Stimulated activated CD4-positive, alpha-beta T cell treated with anti-CD3 and anti-CD28 coated beads, Interleukin-4, amount 100 ng/mL, for 48 hours (primary cell): Measurements from ENCODE around the gene MYOD1.

Source experiments
- DNase-seq, 2 donors: peaks; one replicate each; pipeline ENCODE4 v3.0.0-alpha.2; 2020; ENCODE audit warnings: low read depth in 2 of 2

Gene MYOD1

DNA sequence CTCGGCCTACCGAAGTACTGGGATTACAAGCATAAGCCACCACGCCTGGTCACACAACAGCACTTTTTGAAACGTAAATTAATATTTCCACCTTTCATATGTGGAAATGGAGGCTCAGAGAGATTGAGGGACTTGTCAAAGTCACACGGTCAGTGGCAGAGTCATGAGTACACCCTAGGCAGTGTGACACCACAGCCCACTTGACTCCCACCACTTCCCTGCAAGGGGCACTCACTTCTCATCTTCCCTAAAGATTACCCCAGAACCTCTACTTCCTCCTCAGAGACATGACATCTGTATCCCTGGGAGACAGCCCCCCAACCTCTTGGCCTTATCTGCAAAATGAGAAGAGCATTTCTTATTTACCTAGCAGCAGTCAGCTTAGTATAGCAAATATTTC, 16.5 kb upstream of the MYOD1 start:
- DNase-seq: no peak

DNA sequence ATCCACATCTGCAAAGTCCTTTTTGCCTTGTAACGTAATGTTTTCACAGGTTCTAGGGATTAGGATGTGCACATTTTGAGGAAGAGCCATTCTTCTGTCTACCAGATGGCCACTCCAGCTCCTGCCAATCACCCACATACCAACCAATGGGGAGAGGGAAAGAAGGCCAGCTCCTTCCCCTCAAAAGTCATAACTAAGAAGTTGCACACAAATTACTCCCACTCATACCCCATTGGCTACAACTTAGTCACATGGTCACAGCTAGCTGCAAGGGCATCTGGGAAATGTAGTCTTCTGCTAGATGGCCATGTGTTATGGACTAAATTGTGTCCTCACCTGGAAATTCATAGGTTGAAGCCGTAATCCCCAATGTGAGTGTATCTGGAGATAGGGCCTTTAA, 15.4 kb upstream of the MYOD1 start:
- no peak for DNase-seq

DNA sequence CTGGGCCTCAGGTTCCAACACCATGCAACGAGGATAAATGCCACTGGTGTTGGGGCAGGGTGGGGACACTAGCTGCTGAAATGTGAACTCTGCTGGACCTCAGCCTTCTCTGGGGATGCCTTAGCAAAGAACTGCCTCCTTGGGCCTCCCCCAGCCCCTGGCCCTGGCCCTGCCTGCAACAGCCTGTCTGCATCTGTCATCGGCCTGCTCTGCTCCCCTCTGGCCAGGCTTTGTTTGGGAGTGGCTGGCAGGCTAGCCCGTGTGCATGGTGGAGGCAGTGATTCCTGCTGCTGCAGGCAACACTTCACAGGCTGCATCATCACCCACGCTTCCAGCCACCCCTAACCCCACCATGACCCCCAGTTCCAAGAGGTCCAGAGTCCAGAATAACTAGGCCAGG, 11.5 kb upstream of the MYOD1 start:
- DNase-seq: no peak

GRCh38 chr11:17711836-17712235, 7.5 kb upstream of the MYOD1 start:
- no peak for DNase-seq

DNA sequence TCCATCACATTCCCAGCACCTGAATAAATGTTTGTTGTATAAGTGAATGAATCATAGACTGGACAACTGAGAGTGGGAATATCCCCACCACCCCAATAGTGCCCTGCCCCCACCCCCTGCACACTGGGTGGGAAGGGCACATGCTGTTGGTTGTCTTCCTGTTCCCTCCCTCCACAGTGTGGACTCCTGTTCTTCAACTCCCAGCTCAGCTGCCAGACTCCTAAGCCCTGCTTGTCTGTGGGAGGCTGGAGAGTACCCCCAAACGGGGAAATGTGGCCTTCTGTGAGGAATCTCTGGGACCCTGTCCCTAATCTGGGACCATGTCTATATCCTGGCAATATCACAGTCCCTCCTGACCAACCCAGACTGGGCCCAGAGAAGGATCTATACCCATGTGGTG, 5.5 kb upstream of the MYOD1 start:
- DNase-seq: no peak

GRCh38 chr11:17714356-17714854, 5.0 kb upstream of the MYOD1 start:
- DNase-seq: no peak

GRCh38 chr11:17714870-17715269, 4.5 kb upstream of the MYOD1 start:
- DNase-seq: no peak

DNA sequence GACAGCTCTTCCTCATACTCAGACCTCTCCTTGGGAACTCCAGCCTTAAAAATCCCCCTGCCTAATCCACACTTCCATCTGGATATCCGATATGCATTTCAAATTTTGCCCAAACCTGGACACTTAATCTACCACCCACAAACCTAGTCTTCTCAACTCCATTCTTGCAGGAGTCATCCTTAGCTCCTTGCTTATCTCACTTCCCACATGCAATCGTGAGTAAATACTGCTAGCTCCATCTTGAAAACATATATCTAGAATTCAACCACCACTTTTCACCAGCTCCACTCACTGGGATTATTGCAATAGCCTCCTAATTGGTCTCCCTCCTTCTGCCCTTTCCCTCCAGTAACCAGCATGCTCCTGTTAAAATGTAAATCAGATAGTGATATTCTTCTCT, 2.6 kb upstream of the MYOD1 start:
- DNase-seq: no peak

GRCh38 chr11:17718015-17718414, 1.4 kb upstream of the MYOD1 start:
- DNase-seq: no peak

GRCh38 chr11:17718510-17718962, 835 bp upstream of the MYOD1 start:
- no peak for DNase-seq

DNA sequence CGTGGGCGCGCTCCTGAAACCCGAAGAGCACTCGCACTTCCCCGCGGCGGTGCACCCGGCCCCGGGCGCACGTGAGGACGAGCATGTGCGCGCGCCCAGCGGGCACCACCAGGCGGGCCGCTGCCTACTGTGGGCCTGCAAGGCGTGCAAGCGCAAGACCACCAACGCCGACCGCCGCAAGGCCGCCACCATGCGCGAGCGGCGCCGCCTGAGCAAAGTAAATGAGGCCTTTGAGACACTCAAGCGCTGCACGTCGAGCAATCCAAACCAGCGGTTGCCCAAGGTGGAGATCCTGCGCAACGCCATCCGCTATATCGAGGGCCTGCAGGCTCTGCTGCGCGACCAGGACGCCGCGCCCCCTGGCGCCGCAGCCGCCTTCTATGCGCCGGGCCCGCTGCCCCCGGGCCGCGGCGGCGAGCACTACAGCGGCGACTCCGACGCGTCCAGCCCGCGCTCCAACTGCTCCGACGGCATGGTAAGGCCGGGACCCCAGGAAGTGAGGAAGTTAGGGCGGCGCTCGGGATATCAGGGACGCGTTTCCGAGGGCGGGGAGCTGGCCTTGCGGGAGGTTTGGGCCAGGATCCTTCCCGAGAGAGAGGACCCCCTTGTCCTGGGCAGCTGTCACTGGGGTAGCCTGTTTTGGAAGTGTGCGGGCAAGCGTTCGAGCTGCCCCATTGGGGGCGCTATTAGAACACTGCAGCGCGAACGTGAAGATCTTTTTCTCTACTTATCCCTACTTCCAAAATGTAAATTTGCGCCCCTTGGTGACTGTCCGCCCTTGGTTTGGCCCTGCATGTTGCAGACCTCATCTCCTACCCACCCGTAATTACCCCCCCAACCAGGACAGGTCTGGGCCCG, 796 bp downstream of the MYOD1 start:
- no peak for DNase-seq

GRCh38 chr11:17720796-17721171, 1.4 kb downstream of the MYOD1 start:
- no peak for DNase-seq

GRCh38 chr11:17721242-17721999, 2.0 kb downstream of the MYOD1 start:
- no peak for DNase-seq

GRCh38 chr11:17722000-17722643, 2.8 kb downstream of the MYOD1 start:
- no peak for DNase-seq

GRCh38 chr11:17724020-17724908, 4.9 kb downstream of the MYOD1 start:
- no peak for DNase-seq

DNA sequence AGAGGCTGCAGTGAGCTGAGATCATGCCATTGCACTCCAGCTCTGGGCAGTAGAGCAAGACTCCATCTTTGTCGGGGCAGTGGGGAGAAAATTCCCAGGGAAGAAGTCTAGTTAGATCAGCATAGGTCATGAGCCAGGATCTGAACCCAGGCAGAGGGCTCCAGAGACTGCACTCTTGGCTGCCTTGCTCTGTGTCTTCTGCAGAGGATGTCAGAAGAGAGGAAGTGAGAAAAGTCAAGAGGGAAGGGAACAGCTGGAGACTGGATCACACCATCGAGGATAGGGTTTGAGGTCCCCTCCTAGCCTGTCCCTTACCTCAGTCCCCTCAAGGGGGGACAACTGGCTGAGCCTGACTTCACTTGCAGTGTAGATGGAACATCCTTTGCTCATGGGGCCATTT, 5.8 kb downstream of the MYOD1 start:
- no peak for DNase-seq

DNA sequence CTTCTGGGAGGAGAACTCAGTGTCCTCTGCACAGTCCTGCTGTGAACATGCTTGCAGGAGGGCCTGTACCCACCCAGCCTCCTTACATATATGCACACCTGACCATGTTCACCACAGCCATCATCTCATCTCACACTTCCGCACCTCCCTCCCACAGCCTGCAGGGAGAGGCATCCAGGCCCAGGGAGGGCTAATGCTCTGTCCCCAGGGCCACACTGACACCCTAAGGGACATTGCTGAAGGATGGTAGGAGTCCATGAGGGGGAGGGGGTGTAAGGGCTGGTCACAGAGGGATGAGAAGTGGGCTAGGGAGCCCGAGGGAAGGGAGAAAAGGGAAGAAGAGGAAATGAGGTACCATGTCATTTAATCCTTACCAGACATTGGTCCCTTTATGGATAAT, 10.8 kb downstream of the MYOD1 start:
- DNase-seq: no peak

DNA sequence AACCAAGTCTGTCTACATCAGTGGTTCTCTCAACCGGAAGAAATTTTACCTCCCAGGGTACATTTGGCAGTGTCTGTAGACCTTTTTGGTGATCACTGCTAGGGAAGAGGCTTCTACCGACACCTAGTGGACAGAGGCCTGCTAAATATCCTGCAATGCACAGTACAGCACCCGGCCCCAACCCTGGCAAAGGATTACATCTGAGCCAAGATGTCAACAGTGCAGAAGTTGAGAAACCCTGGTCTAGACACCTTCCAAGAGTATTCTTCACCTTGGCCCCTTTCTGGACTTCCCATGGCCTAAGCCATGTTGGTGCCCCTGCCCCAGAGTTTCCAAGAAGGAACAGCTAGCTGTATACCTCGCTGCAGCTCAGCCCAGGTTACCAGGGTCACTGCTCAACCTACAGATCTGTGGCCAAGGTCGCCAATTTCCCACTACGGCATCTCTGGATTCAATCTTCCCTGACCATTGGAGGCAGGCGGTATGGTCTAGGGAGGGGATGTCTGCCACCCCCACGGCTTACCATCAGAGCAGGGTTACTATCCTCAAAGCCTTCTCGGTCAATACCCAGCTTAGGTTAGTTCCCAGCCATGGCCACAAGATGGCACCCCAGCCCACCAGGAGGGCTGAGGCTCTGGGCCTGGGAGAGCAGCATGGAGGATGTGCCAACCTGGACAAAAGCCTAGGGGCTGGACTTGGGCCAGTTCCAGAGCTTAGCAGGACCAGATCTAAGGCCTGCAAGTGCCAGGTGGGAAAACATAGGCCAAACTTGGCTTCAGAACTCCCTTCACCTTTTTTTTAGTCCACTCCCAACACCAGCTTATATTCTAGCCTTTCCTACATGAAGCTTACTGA, 11.5 kb downstream of the MYOD1 start:
- peak; percentile 56 to 67 for DNase-seq

DNA sequence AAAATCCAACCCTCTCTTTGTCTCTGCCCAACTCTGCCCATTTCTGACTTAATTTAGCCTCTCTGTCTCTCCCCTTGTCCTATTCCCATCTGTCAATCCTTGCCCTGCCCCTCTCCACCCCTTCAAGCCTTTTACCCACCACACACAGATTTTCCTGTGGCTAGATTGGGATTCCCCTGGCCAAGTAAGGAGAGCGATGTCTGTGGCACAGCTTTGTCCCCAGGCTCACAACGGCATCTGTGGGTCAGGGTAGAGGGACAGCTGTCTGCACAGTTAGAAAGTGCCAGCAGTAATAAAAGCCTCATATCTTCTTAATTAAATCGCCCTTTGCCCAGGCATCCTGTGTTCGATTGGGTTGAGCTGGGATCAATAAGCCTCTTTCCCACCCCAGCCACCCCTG, 13.9 kb downstream of the MYOD1 start:
- DNase-seq: no peak

DNA sequence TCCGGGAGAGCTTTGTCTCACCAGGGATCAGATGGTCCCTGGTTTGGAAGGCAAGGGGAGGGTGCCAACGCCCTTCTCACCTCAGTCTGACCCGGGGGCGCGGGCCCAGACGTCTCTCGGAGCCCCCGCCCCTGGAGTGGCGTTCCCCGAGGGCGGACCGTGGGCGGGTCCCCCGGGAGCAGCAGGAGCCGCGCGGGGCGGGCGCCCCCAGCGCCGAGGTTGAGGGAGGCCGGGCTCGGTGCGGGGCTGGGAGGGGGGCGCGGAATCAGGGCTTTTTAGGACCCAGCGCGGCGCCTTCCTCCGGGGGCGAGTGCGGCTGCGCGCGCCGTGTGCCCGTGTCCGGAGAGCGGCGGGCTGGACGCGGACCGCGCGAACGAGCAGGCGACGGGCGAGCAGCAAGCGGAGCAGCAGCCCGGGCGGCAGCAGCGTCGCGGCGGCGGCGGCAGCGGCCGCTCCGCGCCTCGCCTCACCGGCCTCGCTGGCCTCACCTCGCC, 15.1 kb downstream of the MYOD1 start, which contains the start of gene KCNC1:
TSS of gene KCNC1 (plus strand) at position 364 of the 494 bp plus-strand sequence. CDS start 1,222 bp downstream, outside the sequence.
- DNase-seq: no peak
